ENCODE results near the gene SORCS2. TPM values are rescaled to one million over a fixed set of nuclear protein-coding genes. Genes with fewer than 3 reads are reported as not detected.

The SORCS2 gene
- total RNA-seq, 1 donor from 2014 or later, result 29.5 TPM

- no peak overlapping the region for H3K4me3 Mint-ChIP-seq (ENCODE audit: unreplicated experiment)
- H3K27me3 Mint-ChIP-seq (ENCODE audit: unreplicated experiment), result peaks cover 5% of the 10 kb centered on the region
- H3K4me1 Mint-ChIP-seq (ENCODE audit: low read depth, unreplicated experiment), result peaks cover 7% of the 10 kb centered on the region
- peaks cover 5% of the 10 kb centered on the region for H3K36me3 Mint-ChIP-seq (ENCODE audit: unreplicated experiment)
- no peak overlapping the region for H3K27ac Mint-ChIP-seq (ENCODE audit: unreplicated experiment)
- no peak for DNase-seq
- H3K9me3 Mint-ChIP-seq (ENCODE audit: unreplicated experiment), result peaks cover 5% of the 10 kb centered on the region
- no peak for TF ChIP-seq CTCF (IDR thresholded peaks at IDR 0.05; ENCODE audit: partially characterized antibody, unreplicated experiment)
Measured at GRCh38 chr4:7638489-7638888, 446.2 kb downstream of the SORCS2 start.

- Mint-ChIP-seq H3K27me3 (ENCODE audit: unreplicated experiment) (peaks cover 4% of the 10 kb centered on the region), H3K9me3 (ENCODE audit: unreplicated experiment) (peaks cover 4% of the 10 kb centered on the region), H3K4me1 (ENCODE audit: low read depth, unreplicated experiment) (peaks cover 7% of the 10 kb centered on the region), H3K27ac (ENCODE audit: unreplicated experiment) (no peak overlapping the region), H3K4me3 (ENCODE audit: unreplicated experiment) (no peak overlapping the region), H3K36me3 (ENCODE audit: unreplicated experiment) (peaks cover 5% of the 10 kb centered on the region)
- TF ChIP-seq CTCF (IDR thresholded peaks at IDR 0.05; ENCODE audit: partially characterized antibody, unreplicated experiment), result no peak
- no peak for DNase-seq
Measured at GRCh38 chr4:7638984-7639789, 446.8 kb downstream of the SORCS2 start.

- H3K27ac Mint-ChIP-seq (ENCODE audit: unreplicated experiment), result no peak overlapping the region
- no peak for TF ChIP-seq CTCF (IDR thresholded peaks at IDR 0.05; ENCODE audit: partially characterized antibody, unreplicated experiment)
- H3K9me3 Mint-ChIP-seq (ENCODE audit: unreplicated experiment), result peaks cover 4% of the 10 kb centered on the region
- peaks cover 7% of the 10 kb centered on the region for H3K4me1 Mint-ChIP-seq (ENCODE audit: low read depth, unreplicated experiment)
- no peak overlapping the region for H3K4me3 Mint-ChIP-seq (ENCODE audit: unreplicated experiment)
- no peak for DNase-seq
- H3K27me3 Mint-ChIP-seq (ENCODE audit: unreplicated experiment), result peaks cover 6% of the 10 kb centered on the region
- H3K36me3 Mint-ChIP-seq (ENCODE audit: unreplicated experiment), result peaks cover 13% of the 10 kb centered on the region
Measured at GRCh38 chr4:7640136-7640535, 447.8 kb downstream of the SORCS2 start.

- H3K4me1 Mint-ChIP-seq (ENCODE audit: low read depth, unreplicated experiment), result no peaks in the 10 kb centered on the region
- H3K36me3 Mint-ChIP-seq (ENCODE audit: unreplicated experiment), result peaks cover 20% of the 10 kb centered on the region
- H3K27me3 Mint-ChIP-seq (ENCODE audit: unreplicated experiment), result peaks cover 10% of the 10 kb centered on the region
- no peak overlapping the region for H3K4me3 Mint-ChIP-seq (ENCODE audit: unreplicated experiment)
- no peak overlapping the region for H3K27ac Mint-ChIP-seq (ENCODE audit: unreplicated experiment)
- peaks cover 4% of the 10 kb centered on the region for H3K9me3 Mint-ChIP-seq (ENCODE audit: unreplicated experiment)
- DNase-seq, result no peak
- TF ChIP-seq CTCF (IDR thresholded peaks at IDR 0.05; ENCODE audit: partially characterized antibody, unreplicated experiment), result no peak
Measured at GRCh38 chr4:7641712-7642111, 449.4 kb downstream of the SORCS2 start.

- DNase-seq, result no peak
- Mint-ChIP-seq H3K36me3 (ENCODE audit: unreplicated experiment) (peaks cover 24% of the 10 kb centered on the region), H3K27ac (ENCODE audit: unreplicated experiment) (no peak overlapping the region), H3K4me1 (ENCODE audit: low read depth, unreplicated experiment) (no peaks in the 10 kb centered on the region), H3K4me3 (ENCODE audit: unreplicated experiment) (no peak overlapping the region), H3K9me3 (ENCODE audit: unreplicated experiment) (peaks cover 4% of the 10 kb centered on the region), H3K27me3 (ENCODE audit: unreplicated experiment) (peaks cover 9% of the 10 kb centered on the region)
- TF ChIP-seq CTCF (IDR thresholded peaks at IDR 0.05; ENCODE audit: partially characterized antibody, unreplicated experiment), result no peak
Measured at GRCh38 chr4:7642741-7643458, 450.6 kb downstream of the SORCS2 start.
